NB4 (cell line): ENCODE results near the gene DRD2.

Experiments used
- DNase-seq: peaks from one replicate; pipeline ENCODE4 v3.0.0; 2010; ENCODE audit warnings: low read depth
- H3K4me3 ChIP-seq: one replicate; pipeline ENCODE4 v1.5.1; 2011; ENCODE audit warnings: mild to moderate bottlenecking, low read depth, low read length, moderate library complexity
- CTCF ChIP-seq: IDR thresholded peaks from one replicate; pipeline ENCODE4 v1.5.1; 2012; ENCODE audit warnings: low read depth, low read length
- MAX ChIP-seq: IDR thresholded peaks from 2 replicates; pipeline ENCODE4 v1.6.1; 2011; ENCODE audit warnings: low read depth, low read length
- MYC ChIP-seq: IDR thresholded peaks from 2 replicates; pipeline ENCODE4 v1.6.1; 2011; ENCODE audit warnings: low read depth, low read length
- POLR2A ChIP-seq: IDR thresholded peaks from 2 replicates; pipeline ENCODE4 v1.6.1; 2011; ENCODE audit warnings: mild to moderate bottlenecking; ENCODE audit not compliant: insufficient read length; ENCODE audit errors: extremely low read depth

DRD2 gene

GRCh38 chr11:113481226-113481625 lies 6.0 kb upstream of the DRD2 start:
- TF ChIP-seq CTCF (no peak), POLR2A (no peak), MAX (no peak), MYC (no peak)
- DNase-seq: no peak
- H3K4me3 ChIP-seq: no peak overlapping the region

GRCh38 chr11:113477321-113477720 lies 2.1 kb upstream of the DRD2 start:
- DNase-seq: peak; percentile 9
- no peak for TF ChIP-seq MYC
- H3K4me3 ChIP-seq: no peak overlapping the region

- H3K4me3 ChIP-seq: no peak overlapping the region
- TF ChIP-seq POLR2A: no peak
- TF ChIP-seq CTCF: no peak
- TF ChIP-seq MAX: no peak
- TF ChIP-seq MYC: no peak
- no peak for DNase-seq
These were observed 1.4 kb upstream of the DRD2 start for GRCh38 chr11:113476553-113476952.

- peak; percentile 64 for DNase-seq
- no peak overlapping the region for H3K4me3 ChIP-seq
- TF ChIP-seq MYC (no peak), CTCF (no peak), MAX (no peak), POLR2A (no peak)
These were observed 637 bp downstream of the DRD2 start for GRCh38 chr11:113474362-113475159.

GRCh38 chr11:113473983-113474361 lies 1.2 kb downstream of the DRD2 start:
- H3K4me3 ChIP-seq: no peak overlapping the region
- no peak for DNase-seq
- TF ChIP-seq MAX (no peak), POLR2A (no peak), CTCF (no peak), MYC (no peak)

GRCh38 chr11:113472471-113472870 lies 2.7 kb downstream of the DRD2 start:
- TF ChIP-seq POLR2A (no peak), MAX (no peak), CTCF (no peak), MYC (no peak)
- DNase-seq: no peak
- no peak overlapping the region for H3K4me3 ChIP-seq
